Activated T-helper 1 cell treated with anti-CD3 and anti-CD28 coated beads, Interleukin-12 subunit alpha, Interleukin-12 subunit beta, Interleukin-2, Interleukin-4 antibody, amounts not matched to agents 30 ng/mL and 10 ng/mL and 1 ng/mL, durations not matched to agents 14 hours and 24 hours and 36 hours (primary cell): ENCODE data around the gene FIG4. TPM values are rescaled to one million over a fixed set of nuclear protein-coding genes. Genes with fewer than 3 reads are reported as not detected.

Source experiments
- DNase-seq: peaks from one replicate; pipeline ENCODE4 v3.0.0; 2021; ENCODE audit warnings: low spot score
- H3K27ac Mint-ChIP-seq: one replicate; pipeline ENCODE4 v1.8.0; 2021; ENCODE audit warnings: mild to moderate bottlenecking, mixed read lengths
- H3K27me3 Mint-ChIP-seq: one replicate; pipeline ENCODE4 v1.8.0; 2022; ENCODE audit warnings: mild to moderate bottlenecking, moderate library complexity, mixed read lengths; ENCODE audit not compliant: insufficient read depth
- H3K36me3 Mint-ChIP-seq: one replicate; pipeline ENCODE4 v1.8.0; 2021; ENCODE audit warnings: low read depth, mixed read lengths
- H3K4me1 Mint-ChIP-seq: one replicate; pipeline ENCODE4 v1.8.0; 2021; ENCODE audit warnings: low read depth, mixed read lengths
- H3K4me3 Mint-ChIP-seq: one replicate; pipeline ENCODE4 v1.8.0; 2021; ENCODE audit warnings: mild to moderate bottlenecking, moderate library complexity, mixed read lengths
- H3K9me3 Mint-ChIP-seq: one replicate; pipeline ENCODE4 v1.8.0; 2021; ENCODE audit warnings: mixed read lengths
- intact Hi-C: fragments of 100-400 bp; cut with micrococcal nuclease; formaldehyde crosslinking; loops from one replicate; pipeline ENCODE4 v1.15.1; 2024
- total RNA-seq: library from RNA; stranded (reverse); gene quantifications from 2 replicates; pipeline ENCODE4 v1.2.3, GENCODE V29; 2022

The FIG4 gene
- total RNA-seq: 7.5 and 8.1 TPM in 2 replicates

DNA sequence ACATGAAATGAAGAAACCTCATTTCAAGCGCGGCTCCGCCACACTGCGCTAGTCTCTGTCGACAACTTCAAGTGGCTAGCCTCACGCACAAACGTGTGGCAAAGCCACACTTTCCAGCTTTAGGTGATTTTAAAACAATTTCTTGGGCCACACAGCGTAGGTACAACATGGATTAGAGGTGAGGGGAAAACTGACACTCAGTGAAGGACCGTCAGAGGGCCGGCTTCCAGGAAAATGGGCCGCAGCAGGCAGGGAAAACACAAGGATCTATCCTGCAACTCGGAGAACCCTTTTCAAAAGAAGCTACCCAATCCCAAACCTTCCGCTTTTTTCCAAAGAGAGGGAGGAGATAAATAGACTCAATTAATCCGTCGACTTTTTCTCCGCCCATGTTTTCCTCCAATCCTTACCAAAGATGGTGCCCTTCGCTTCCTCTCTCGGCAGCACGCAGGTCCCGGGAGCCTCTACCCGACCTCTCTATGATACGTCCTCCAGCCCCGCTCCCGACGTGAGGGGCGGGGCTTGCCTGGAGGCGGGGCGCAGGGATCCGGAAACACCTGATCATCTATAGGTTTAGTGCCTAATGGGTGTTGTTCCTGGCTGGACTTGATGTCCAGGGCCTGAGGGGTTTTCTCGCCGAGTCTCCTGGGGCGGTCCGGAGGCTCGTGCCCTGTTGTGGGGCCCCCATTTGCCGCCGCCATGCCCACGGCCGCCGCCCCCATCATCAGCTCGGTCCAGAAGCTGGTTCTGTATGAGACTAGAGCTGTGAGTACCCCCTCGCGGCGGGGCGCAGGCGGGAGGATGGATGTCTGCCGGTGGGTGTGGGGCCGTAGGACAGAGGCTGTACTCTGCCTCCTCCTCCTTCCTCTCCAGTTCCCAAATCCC is at the start of gene FIG4, which contains the start of gene AK9:
Gene FIG4 (plus strand): TSS at position 560 of the 885 bp plus-strand sequence. CDS start 140 bp downstream, at position 700.
Gene AK9 (minus strand): TSS at position 466 of the 885 bp plus-strand sequence. CDS start 15,457 bp downstream, outside the sequence.
- intact Hi-C loops: loop anchor here (1.0 to 10.0 kb wide), 15 partner anchors 13 to 1616 kb away; partner anchors contain the start of genes CDC40, CDK19, CEP57L1 and GTF3C6
- peaks cover 13% of the 10 kb centered on the region for H3K27me3 Mint-ChIP-seq
- peak; percentile 85 for DNase-seq

DNA sequence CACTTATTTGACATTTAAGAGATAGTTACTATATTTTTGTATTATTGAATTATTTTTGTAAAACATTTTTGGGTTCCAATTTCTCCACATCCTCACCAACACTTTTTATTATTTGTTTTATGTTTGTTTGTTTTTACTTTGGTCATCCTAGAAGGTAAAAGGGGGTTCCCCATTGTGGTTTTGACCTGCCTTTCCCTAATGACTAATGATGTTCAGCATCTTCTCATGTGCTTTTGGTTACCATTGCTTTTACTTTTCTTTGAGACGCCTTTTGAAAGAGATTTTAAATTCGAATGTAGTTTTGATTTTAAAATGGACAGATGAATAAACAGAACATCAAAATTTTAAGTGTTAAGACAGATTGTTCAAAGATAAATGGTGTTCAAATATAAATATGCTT is 47.0 kb upstream of the FIG4 start:
- no peak overlapping the region for H3K4me3 Mint-ChIP-seq
- H3K36me3 Mint-ChIP-seq: no peaks in the 10 kb centered on the region
- no peaks in the 10 kb centered on the region for H3K4me1 Mint-ChIP-seq
- intact Hi-C loops: no loop called here
- no peaks in the 10 kb centered on the region for H3K9me3 Mint-ChIP-seq
- H3K27me3 Mint-ChIP-seq: no peaks in the 10 kb centered on the region
- DNase-seq: no peak
- H3K27ac Mint-ChIP-seq: no peak overlapping the region

More for the DNA sequence above, at the start of gene FIG4, which contains the start of gene AK9:
- Mint-ChIP-seq H3K4me3 (peak within 1 kb of the TSS; percentile 87), H3K36me3 (peaks cover 5% of the 10 kb centered on the region), H3K27ac (peak within 1 kb of the TSS; percentile 84), H3K4me1 (peaks cover 47% of the 10 kb centered on the region), H3K9me3 (no peaks in the 10 kb centered on the region)

DNA sequence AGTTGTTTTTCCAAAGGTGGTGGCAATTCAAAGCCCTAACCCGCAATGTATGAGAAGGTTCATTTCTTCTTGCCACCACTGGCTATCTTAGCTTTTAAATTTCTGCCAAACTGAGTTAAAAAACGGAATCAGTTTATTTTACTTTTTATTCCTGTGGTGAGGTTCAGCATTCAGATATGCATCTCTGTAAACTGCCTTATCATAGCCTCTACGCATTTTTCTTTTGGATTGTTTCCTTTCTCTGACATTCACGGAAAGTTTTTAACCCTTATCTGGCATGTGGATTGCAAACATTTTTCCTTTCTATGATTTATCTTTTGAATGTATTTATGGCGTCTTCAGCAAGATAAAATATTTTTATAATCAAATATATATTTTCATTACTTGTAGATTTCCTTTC is 37.8 kb upstream of the FIG4 start:
- H3K9me3 Mint-ChIP-seq: no peaks in the 10 kb centered on the region
- intact Hi-C loops: no loop called here
- no peaks in the 10 kb centered on the region for H3K4me1 Mint-ChIP-seq
- H3K27me3 Mint-ChIP-seq: no peaks in the 10 kb centered on the region
- H3K36me3 Mint-ChIP-seq: no peaks in the 10 kb centered on the region
- no peak for DNase-seq
- no peak overlapping the region for H3K27ac Mint-ChIP-seq
- no peak overlapping the region for H3K4me3 Mint-ChIP-seq

DNA sequence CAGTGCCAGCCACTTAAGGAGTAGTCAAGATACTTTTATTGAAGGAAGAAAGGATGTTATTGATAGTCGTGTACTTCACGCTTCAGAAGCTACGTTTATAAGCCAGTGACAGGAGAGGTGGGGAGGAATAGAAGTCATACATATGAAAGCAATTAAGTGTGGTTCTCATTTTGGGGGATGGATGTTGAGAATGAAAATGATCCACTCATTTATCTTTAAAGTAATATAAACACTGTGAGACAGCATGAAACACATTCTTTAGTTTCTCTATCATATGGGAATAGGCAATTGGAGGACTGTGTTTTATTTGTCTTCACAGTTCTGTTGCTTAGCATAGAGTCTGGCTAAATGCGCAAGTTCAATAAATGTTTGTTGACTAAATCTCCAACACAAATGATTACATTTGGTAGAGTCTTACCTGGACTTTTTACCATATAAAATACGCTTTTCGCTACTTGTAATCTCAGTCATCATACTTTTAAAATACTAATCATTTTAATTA is 35.3 kb upstream of the FIG4 start:
- H3K27ac Mint-ChIP-seq: no peak overlapping the region

DNA sequence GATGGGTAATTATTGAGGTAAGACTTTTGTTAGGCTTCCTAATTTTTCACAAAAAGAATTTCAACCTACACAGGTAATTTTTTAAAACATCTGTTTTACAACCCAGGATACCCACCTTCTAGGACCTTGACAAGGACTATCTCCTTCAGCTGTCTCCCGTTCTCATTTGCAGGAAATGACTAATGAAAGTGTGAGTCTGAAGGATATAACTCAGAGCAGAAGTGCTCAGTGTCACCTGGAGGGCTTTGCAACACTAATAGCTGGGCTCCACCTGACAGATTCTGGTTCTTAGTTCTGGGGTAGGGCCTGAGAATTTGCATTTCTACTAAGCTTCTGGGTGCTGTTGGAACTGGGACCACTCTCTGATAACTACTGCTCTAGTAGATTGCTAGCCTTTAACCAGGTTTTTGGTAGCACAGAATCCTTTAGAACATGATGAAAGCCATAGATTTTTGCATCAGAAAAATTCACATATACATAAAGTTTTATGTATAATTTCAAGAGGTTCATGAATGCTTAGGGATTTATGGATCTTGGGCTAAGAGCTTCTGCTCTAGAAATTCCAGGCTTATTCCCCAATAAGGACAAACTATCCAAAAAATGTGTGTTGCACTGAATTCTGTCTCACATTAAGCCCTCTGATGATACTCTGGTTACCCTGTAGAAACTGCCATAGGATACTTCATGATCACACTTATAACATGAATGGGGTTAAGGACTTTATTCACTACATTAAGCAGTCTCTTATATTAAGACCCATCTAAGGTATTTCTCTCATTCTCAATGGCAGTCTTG is 30.4 kb upstream of the FIG4 start:
- Mint-ChIP-seq H3K4me3 (no peak overlapping the region), H3K27ac (no peak overlapping the region), H3K27me3 (no peaks in the 10 kb centered on the region), H3K4me1 (peaks cover 6% of the 10 kb centered on the region), H3K9me3 (no peaks in the 10 kb centered on the region), H3K36me3 (no peaks in the 10 kb centered on the region)
- intact Hi-C loops: no loop called here
- DNase-seq: no peak

More for the DNA sequence above, 35.3 kb upstream of the FIG4 start:
- H3K9me3 Mint-ChIP-seq: no peaks in the 10 kb centered on the region
- H3K27me3 Mint-ChIP-seq: no peaks in the 10 kb centered on the region
- intact Hi-C loops: no loop called here
- DNase-seq: no peak
- H3K4me3 Mint-ChIP-seq: no peak overlapping the region
- H3K4me1 Mint-ChIP-seq: peaks cover 6% of the 10 kb centered on the region
- H3K36me3 Mint-ChIP-seq: no peaks in the 10 kb centered on the region

DNA sequence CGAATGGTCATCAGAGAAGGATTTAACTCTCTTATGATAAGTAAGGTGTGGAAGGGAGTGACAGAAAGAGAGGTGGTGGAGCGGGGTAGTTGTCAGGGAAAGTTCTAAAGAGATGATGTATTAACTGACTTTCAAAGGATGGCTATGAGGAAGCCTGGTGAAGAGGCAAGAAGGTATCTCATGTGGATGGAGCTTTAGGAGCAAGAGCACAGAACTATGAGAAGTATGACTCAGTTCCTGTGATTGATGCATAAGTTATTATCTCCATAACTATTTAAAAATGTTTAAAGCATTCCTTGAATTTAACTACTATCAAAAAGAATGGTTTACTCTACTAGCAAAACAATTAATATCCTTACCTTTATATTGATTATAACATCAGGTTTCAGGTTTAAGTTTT is 28.9 kb upstream of the FIG4 start:
- Mint-ChIP-seq H3K27me3 (no peaks in the 10 kb centered on the region), H3K27ac (no peak overlapping the region), H3K9me3 (no peaks in the 10 kb centered on the region), H3K36me3 (no peaks in the 10 kb centered on the region), H3K4me3 (no peak overlapping the region), H3K4me1 (peaks cover 6% of the 10 kb centered on the region)
- intact Hi-C loops: no loop called here
- DNase-seq: no peak

DNA sequence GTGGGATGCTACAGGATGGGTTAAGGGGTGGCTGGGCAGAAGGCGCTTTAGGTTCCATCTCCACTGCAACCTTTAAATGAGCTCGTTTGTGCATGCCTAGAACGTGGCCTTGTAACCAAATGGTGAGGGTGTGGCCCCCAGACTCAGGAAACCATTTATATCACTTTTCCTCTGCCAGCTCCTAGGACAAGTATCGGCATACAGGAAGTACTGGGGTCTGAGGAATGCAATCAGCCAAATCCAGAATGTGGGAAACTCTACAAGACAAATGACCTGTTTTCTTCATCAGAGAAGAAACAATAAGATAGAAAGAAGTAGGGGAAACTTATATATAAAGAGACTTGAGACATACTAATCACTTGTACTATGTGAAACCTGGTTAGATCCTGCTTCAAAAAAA is 21.3 kb upstream of the FIG4 start:
- no peaks in the 10 kb centered on the region for H3K9me3 Mint-ChIP-seq
- intact Hi-C loops: no loop called here
- no peaks in the 10 kb centered on the region for H3K36me3 Mint-ChIP-seq
- DNase-seq: no peak
- H3K27ac Mint-ChIP-seq: no peak overlapping the region
- no peaks in the 10 kb centered on the region for H3K27me3 Mint-ChIP-seq
- H3K4me1 Mint-ChIP-seq: no peaks in the 10 kb centered on the region
- no peak overlapping the region for H3K4me3 Mint-ChIP-seq

DNA sequence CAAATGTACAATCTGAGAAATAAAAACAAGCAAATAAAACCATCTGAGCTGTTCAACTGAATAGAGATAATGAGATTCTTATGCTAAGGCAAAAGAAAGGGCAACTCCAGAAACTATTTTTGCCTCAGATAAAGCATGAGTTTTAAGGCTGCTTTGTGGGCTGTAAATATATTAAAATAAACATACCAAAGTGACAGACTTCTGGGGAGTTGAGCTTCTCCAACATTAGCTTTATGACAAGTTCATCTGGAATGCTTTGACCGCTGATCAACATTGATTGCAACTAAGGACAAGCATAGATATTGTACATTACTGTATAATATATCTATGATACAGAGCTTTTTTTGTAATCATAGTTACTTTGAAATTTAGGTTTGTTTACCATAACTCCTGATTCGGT is 19.4 kb upstream of the FIG4 start:
- Mint-ChIP-seq H3K36me3 (no peaks in the 10 kb centered on the region), H3K4me3 (no peak overlapping the region), H3K4me1 (no peaks in the 10 kb centered on the region)

DNA sequence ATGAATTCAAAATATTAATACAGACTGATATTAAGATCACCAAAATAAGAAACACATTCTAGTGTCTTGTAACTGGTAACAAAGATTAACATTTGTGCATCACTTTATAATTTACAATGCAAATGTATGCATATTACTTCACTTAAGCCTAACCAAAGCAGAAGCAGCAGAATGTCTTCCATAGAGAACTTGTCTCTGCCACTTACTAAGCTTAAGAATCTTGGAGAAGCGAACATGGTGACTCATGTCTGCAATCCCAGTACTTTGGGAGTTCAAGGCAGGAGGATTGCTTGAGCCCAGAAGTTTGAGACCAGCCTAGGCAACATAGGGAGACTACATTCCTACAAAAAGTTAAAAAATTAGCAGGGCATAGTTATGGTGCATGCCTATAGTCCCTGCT is 18.9 kb upstream of the FIG4 start:
- intact Hi-C loops: no loop called here
- H3K36me3 Mint-ChIP-seq: no peaks in the 10 kb centered on the region
- DNase-seq: no peak
- no peak overlapping the region for H3K27ac Mint-ChIP-seq
- no peak overlapping the region for H3K4me3 Mint-ChIP-seq
- no peaks in the 10 kb centered on the region for H3K27me3 Mint-ChIP-seq
- no peaks in the 10 kb centered on the region for H3K4me1 Mint-ChIP-seq
- H3K9me3 Mint-ChIP-seq: peaks cover 4% of the 10 kb centered on the region

More for the DNA sequence above, 19.4 kb upstream of the FIG4 start:
- DNase-seq: no peak
- Mint-ChIP-seq H3K9me3 (peaks cover 1% of the 10 kb centered on the region), H3K27me3 (no peaks in the 10 kb centered on the region), H3K27ac (no peak overlapping the region)
- intact Hi-C loops: no loop called here

DNA sequence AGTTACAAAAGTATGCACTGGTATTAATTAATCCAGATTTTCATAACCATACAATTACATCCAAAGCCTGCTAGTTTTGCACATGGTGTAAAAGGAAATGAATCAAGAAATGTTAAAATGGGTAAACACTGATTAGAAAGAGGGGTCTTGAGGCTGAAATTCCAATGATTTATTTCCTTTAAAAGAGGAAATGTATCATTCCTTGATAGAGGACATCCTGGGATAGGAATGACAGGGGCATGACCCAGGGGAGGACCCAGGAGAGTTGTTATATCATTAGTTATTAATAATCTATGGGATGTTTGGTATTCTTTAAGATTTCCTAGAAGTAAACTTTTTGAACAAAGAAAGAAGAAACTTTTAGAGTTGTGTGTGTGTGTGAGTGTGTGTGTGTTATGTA is 18.3 kb upstream of the FIG4 start:
- no peak for DNase-seq
- intact Hi-C loops: no loop called here
- Mint-ChIP-seq H3K4me1 (no peaks in the 10 kb centered on the region), H3K4me3 (no peak overlapping the region), H3K9me3 (peaks cover 4% of the 10 kb centered on the region), H3K27me3 (no peaks in the 10 kb centered on the region), H3K36me3 (no peaks in the 10 kb centered on the region), H3K27ac (no peak overlapping the region)

DNA sequence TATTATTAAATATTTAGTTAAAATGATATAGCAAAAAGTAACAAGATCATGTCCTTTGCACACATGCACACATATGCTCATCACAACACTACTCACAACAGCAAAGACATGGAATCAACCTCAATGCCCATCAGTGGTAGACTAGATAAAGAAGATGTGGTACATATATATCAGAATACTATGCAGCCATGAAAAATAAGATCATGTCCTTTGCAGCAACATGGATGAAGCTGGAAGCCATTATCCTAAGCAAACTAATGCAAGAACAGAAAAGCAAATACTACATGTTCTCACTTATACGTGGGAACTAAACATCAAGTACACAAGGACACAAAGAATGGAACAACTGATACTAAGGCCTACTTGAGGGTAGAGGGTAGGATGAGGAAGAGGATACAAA is 14.4 kb upstream of the FIG4 start:
- no peak overlapping the region for H3K27ac Mint-ChIP-seq
- peaks cover under 1% of the 10 kb centered on the region for H3K36me3 Mint-ChIP-seq
- intact Hi-C loops: loop anchor here (5.0 kb wide), 1 partner anchor 44 kb away; no protein-coding TSS in a partner anchor
- no peak overlapping the region for H3K4me3 Mint-ChIP-seq
- H3K9me3 Mint-ChIP-seq: peaks cover 14% of the 10 kb centered on the region
- no peak for DNase-seq
- H3K27me3 Mint-ChIP-seq: no peaks in the 10 kb centered on the region
- H3K4me1 Mint-ChIP-seq: peaks cover 7% of the 10 kb centered on the region

DNA sequence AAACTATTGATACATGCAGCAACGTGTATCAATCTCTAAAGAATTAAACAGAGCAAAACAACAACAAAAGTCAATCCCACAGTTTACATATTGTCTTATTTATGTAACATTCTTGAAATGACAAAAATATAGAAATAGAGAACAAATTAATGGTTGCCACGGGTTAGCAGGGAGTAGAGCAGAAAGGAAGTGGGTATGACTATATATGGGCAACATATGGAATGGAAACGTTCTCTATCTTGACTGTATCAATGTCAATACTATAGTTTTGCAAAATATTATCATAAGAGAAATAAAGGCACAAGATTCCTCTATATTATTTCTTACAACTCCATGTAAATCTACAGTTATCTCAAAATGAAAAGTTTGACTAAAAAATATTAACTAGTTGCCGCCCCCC is 12.9 kb upstream of the FIG4 start:
- Mint-ChIP-seq H3K36me3 (peaks cover 3% of the 10 kb centered on the region), H3K4me1 (peaks cover 7% of the 10 kb centered on the region), H3K9me3 (peaks cover 19% of the 10 kb centered on the region)

More for the DNA sequence above, 12.9 kb upstream of the FIG4 start:
- DNase-seq: no peak
- H3K27ac Mint-ChIP-seq: no peak overlapping the region
- no peaks in the 10 kb centered on the region for H3K27me3 Mint-ChIP-seq
- intact Hi-C loops: loop anchor here (1.0 to 5.0 kb wide), 2 partner anchors 13 to 46 kb away; partner anchors contain the start of genes AK9 and FIG4
- H3K4me3 Mint-ChIP-seq: no peak overlapping the region
